Activated CD8-positive, alpha-beta memory T cell treated with anti-CD3 and anti-CD28 coated beads for 48 hours (primary cell): ENCODE data around the gene TMTC2.

Experiments used
- DNase-seq, 3 experiments: peaks; one replicate each; pipeline ENCODE4 v3.0.0-alpha.2; 2020; ENCODE audit warnings: low read depth in 2 of 3, low spot score in 2 of 3

TMTC2 gene

GRCh38 chr12:82682326-82682725 is 4.4 kb upstream of the TMTC2 start:
- DNase-seq = no peak

GRCh38 chr12:82682851-82683261 is 3.9 kb upstream of the TMTC2 start:
- no peak for DNase-seq

GRCh38 chr12:82685790-82686167 is 927 bp upstream of the TMTC2 start:
- peak; percentile 68 to 86 (median 74) for DNase-seq

GRCh38 chr12:82687021-82688011 is 610 bp downstream of the TMTC2 start:
- peak; percentile 23 to 48 (median 25) for DNase-seq

- no peak for DNase-seq
Observed at GRCh38 chr12:82688035-82688501, 1.4 kb downstream of the TMTC2 start.

GRCh38 chr12:82688596-82688995 is 1.9 kb downstream of the TMTC2 start:
- no peak for DNase-seq

GRCh38 chr12:82690006-82690405 is 3.3 kb downstream of the TMTC2 start:
- DNase-seq = no peak

- no peak for DNase-seq
Observed at GRCh38 chr12:82691513-82691912, 4.8 kb downstream of the TMTC2 start.

GRCh38 chr12:82694276-82694675 is 7.6 kb downstream of the TMTC2 start:
- no peak for DNase-seq

GRCh38 chr12:82694970-82695369 is 8.3 kb downstream of the TMTC2 start:
- DNase-seq = no peak

GRCh38 chr12:82695531-82695930 is 8.8 kb downstream of the TMTC2 start:
- no peak for DNase-seq

GRCh38 chr12:82696543-82696942 is 9.8 kb downstream of the TMTC2 start:
- no peak for DNase-seq

GRCh38 chr12:82698708-82699564 is 12.2 kb downstream of the TMTC2 start:
- DNase-seq = no peak

GRCh38 chr12:82705774-82706173 is 19.1 kb downstream of the TMTC2 start:
- DNase-seq = no peak

- DNase-seq = no peak
Observed at GRCh38 chr12:82708061-82708879, 21.6 kb downstream of the TMTC2 start.

GRCh38 chr12:82709794-82710355 is 23.2 kb downstream of the TMTC2 start:
- DNase-seq = no peak

GRCh38 chr12:82710741-82711140 is 24.0 kb downstream of the TMTC2 start:
- no peak for DNase-seq

- DNase-seq = no peak
Observed at GRCh38 chr12:82714427-82714826, 27.7 kb downstream of the TMTC2 start.

GRCh38 chr12:82721726-82722125 is 35.0 kb downstream of the TMTC2 start:
- DNase-seq = no peak

GRCh38 chr12:82723093-82723492 is 36.4 kb downstream of the TMTC2 start:
- DNase-seq = no peak

GRCh38 chr12:82723891-82724290 is 37.2 kb downstream of the TMTC2 start:
- DNase-seq = no peak
